ENCODE results near the gene B3GALT5.
"Not testable (repeated sequence)": the region's sequence is repeated elsewhere in the genome, so short reads cannot be mapped to it uniquely, and the experiment has no call there.

The B3GALT5 gene

GRCh38 chr21:39681257-39681656 is 68.5 kb downstream of the B3GALT5 start:
- no peak for DNase-seq
- H3K4me1 ChIP-seq, result no peaks in the 10 kb centered on the region
- H3K36me3 ChIP-seq, result no peaks in the 10 kb centered on the region
- no peaks in the 10 kb centered on the region for H3K9me3 ChIP-seq
- no peak for TF ChIP-seq CTCF (IDR thresholded peaks at IDR 0.05; ENCODE audit: low read depth, low read length)
- H3K4me3 ChIP-seq (ENCODE audit: low read depth, low read length), result no peak overlapping the region
- H3K27me3 ChIP-seq, result no peaks in the 10 kb centered on the region

- DNase-seq, result no peak
- TF ChIP-seq CTCF (IDR thresholded peaks at IDR 0.05; ENCODE audit: low read depth, low read length), result no peak
- H3K4me1 ChIP-seq, result no peaks in the 10 kb centered on the region
- no peak overlapping the region for H3K4me3 ChIP-seq (ENCODE audit: low read depth, low read length)
- no peaks in the 10 kb centered on the region for H3K9me3 ChIP-seq
- no peaks in the 10 kb centered on the region for H3K36me3 ChIP-seq
- H3K27me3 ChIP-seq, result no peaks in the 10 kb centered on the region
Measured at GRCh38 chr21:39681845-39682244, 69.1 kb downstream of the B3GALT5 start.

GRCh38 chr21:39685236-39685635 is 72.5 kb downstream of the B3GALT5 start:
- Histone ChIP-seq H3K4me3 (ENCODE audit: low read depth, low read length) (no peak overlapping the region), H3K36me3 (no peaks in the 10 kb centered on the region), H3K27me3 (no peaks in the 10 kb centered on the region), H3K4me1 (no peaks in the 10 kb centered on the region), H3K9me3 (no peaks in the 10 kb centered on the region; the same call in 1 of the 2 replicates)
- DNase-seq, result no peak
- TF ChIP-seq CTCF (IDR thresholded peaks at IDR 0.05; ENCODE audit: low read depth, low read length), result no peak

GRCh38 chr21:39685991-39686390 is 73.3 kb downstream of the B3GALT5 start:
- H3K9me3 ChIP-seq, result no peaks in the 10 kb centered on the region; the same call in 1 of the 2 replicates
- no peaks in the 10 kb centered on the region for H3K36me3 ChIP-seq
- no peaks in the 10 kb centered on the region for H3K27me3 ChIP-seq
- TF ChIP-seq CTCF (IDR thresholded peaks at IDR 0.05; ENCODE audit: low read depth, low read length), result no peak
- no peak overlapping the region for H3K4me3 ChIP-seq (ENCODE audit: low read depth, low read length)
- DNase-seq, result no peak
- no peaks in the 10 kb centered on the region for H3K4me1 ChIP-seq

GRCh38 chr21:39686646-39687468 is 74.1 kb downstream of the B3GALT5 start:
- H3K4me1 ChIP-seq, result no peaks in the 10 kb centered on the region
- H3K9me3 ChIP-seq, result no peaks in the 10 kb centered on the region; the same call in 1 of the 2 replicates
- H3K27me3 ChIP-seq, result no peaks in the 10 kb centered on the region
- no peak for DNase-seq
- no peak overlapping the region for H3K4me3 ChIP-seq (ENCODE audit: low read depth, low read length)
- no peak for TF ChIP-seq CTCF (IDR thresholded peaks at IDR 0.05; ENCODE audit: low read depth, low read length)
- no peaks in the 10 kb centered on the region for H3K36me3 ChIP-seq

- Histone ChIP-seq H3K4me1 (no peaks in the 10 kb centered on the region), H3K4me3 (ENCODE audit: low read depth, low read length) (no peak overlapping the region), H3K9me3 (no peaks in the 10 kb centered on the region; the same call in 1 of the 2 replicates), H3K27me3 (no peaks in the 10 kb centered on the region), H3K36me3 (no peaks in the 10 kb centered on the region)
- DNase-seq, result no peak
- TF ChIP-seq CTCF (IDR thresholded peaks at IDR 0.05; ENCODE audit: low read depth, low read length), result no peak
Measured at GRCh38 chr21:39688010-39688409, 75.3 kb downstream of the B3GALT5 start.

GRCh38 chr21:39689860-39690259 is 77.1 kb downstream of the B3GALT5 start:
- not testable (repeated sequence) for DNase-seq; H3K4me1 ChIP-seq; H3K27me3 ChIP-seq; H3K36me3 ChIP-seq; H3K4me3 ChIP-seq (ENCODE audit: low read depth, low read length); H3K9me3 ChIP-seq
